T-cell (primary cell): ENCODE data around the gene RPTOR. TPM values are rescaled to one million over a fixed set of nuclear protein-coding genes. Genes with fewer than 3 reads are reported as not detected.

ENCODE experiments used
- ATAC-seq, 4 experiments: fragments of 200-7000 bp in 3 of 4; fragments of 150-1000 bp in 1 of 4; cut with Tn5 transposase; replicated peaks in 1 of 4; 1 replicate in 3 of 4; 2 replicates in 1 of 4; pipeline ENCODE4 v1.10.0; 2021; ENCODE audit warnings: moderate library complexity in 3 of 4, mild to moderate bottlenecking in 2 of 4, moderate number of reproducible peaks in 1 of 4
- CTCF ChIA-PET, 2 donors: fragments of 300-600 bp; sonication (Branson Sonifier 250); formaldehyde crosslinking; loops; one replicate each; lab custom pipeline; 2022; ENCODE audit warnings: antibody characterized with exemption in 2 of 2; lab: Charles Lee
- POLR2A ChIA-PET, 2 donors: fragments of 300-600 bp; sonication (Branson Sonifier 250); formaldehyde crosslinking; loops; one replicate each; lab custom pipeline; 2022; ENCODE audit warnings: antibody characterized with exemption in 2 of 2; lab: Charles Lee
- DNase-seq, 35 experiments: peaks; one replicate each; pipeline versions ENCODE4 v3.0.0 to v3.0.0-alpha.2; 2013 to 2023
- H3K27ac ChIP-seq: one replicate; pipeline ENCODE4 v1.5.1; 2013; ENCODE audit warnings: low read length
- H3K27me3 ChIP-seq, 2 experiments: replicated peaks in 1 of 2; 1 replicate in 1 of 2; 2 replicates in 1 of 2; pipeline versions ENCODE4 v1.6.1 to v1.7.0; 2013; ENCODE audit warnings: low read length in 1 of 2, mixed read lengths in 1 of 2; ENCODE audit not compliant: control insufficient read depth in 2 of 2, insufficient read depth in 2 of 2; ENCODE audit errors: extremely low read depth in 1 of 2
- H3K36me3 ChIP-seq, 2 donors: 1 replicate in 1 of 2; 2 replicates in 1 of 2; pipeline versions ENCODE4 v1.6.1 to v1.7.0; 2013; ENCODE audit warnings: low read length in 1 of 2; ENCODE audit not compliant: control insufficient read depth in 2 of 2, insufficient read depth in 1 of 2; ENCODE audit errors: extremely low read depth in 1 of 2
- H3K4me1 ChIP-seq, 2 experiments: 1 replicate in 1 of 2; 2 replicates in 1 of 2; pipeline versions ENCODE4 v1.6.1 to v1.7.0; 2013; ENCODE audit warnings: low read length in 2 of 2, mixed read lengths in 1 of 2; ENCODE audit not compliant: insufficient read depth in 2 of 2, control insufficient read depth in 1 of 2; ENCODE audit errors: extremely low read depth in 1 of 2
- H3K4me3 ChIP-seq, 2 donors: 1 replicate in 1 of 2; 2 replicates in 1 of 2; pipeline versions ENCODE4 v1.5.1 to v1.7.0; 2013; ENCODE audit warnings: mild to moderate bottlenecking in 2 of 2, low read length in 1 of 2, moderate library complexity in 1 of 2; ENCODE audit not compliant: control insufficient read depth in 1 of 2; ENCODE audit errors: extremely low read depth in 1 of 2
- H3K9me3 ChIP-seq: 2 replicates; pipeline ENCODE4 v1.7.0; 2013
- H3K27ac Mint-ChIP-seq, 2 donors: one replicate each; pipeline ENCODE4 v1.8.0; 2020 to 2021; ENCODE audit warnings: mild to moderate bottlenecking in 2 of 2, mixed read lengths in 2 of 2
- H3K27me3 Mint-ChIP-seq, 2 donors: one replicate each; pipeline ENCODE4 v1.8.0; 2021 to 2022; ENCODE audit warnings: mixed read lengths in 2 of 2
- H3K36me3 Mint-ChIP-seq: one replicate; pipeline ENCODE4 v1.8.0; 2021; ENCODE audit warnings: mixed read lengths
- H3K4me1 Mint-ChIP-seq, 3 donors: one replicate each; pipeline ENCODE4 v1.8.0; 2020 to 2022; ENCODE audit warnings: mixed read lengths in 3 of 3, mild to moderate bottlenecking in 1 of 3
- H3K4me3 Mint-ChIP-seq, 3 donors: one replicate each; pipeline ENCODE4 v1.8.0; 2020 to 2022; ENCODE audit warnings: mild to moderate bottlenecking in 3 of 3, mixed read lengths in 3 of 3, moderate library complexity in 3 of 3
- H3K9me3 Mint-ChIP-seq, 3 donors: one replicate each; pipeline ENCODE4 v1.8.0; 2020 to 2022; ENCODE audit warnings: mixed read lengths in 3 of 3
- WGBS: methylation state at CpG from one replicate; pipeline ENCODE4 v1.1.5; 2013; ENCODE audit warnings: missing lambda C conversion rate; ENCODE audit not compliant: insufficient coverage; 5-methylcytosine and 5-hydroxymethylcytosine counted together
- total RNA-seq, 35 experiments: library from RNA in 6 of 35; stranded (reverse) in 6 of 35; fragments of 120-200 nt in 1 of 35; gene quantifications; one replicate each; pipeline versions ENCODE4 v1.2.1 to v1.2.4 and lab custom pipeline; 2013 to 2026

Gene RPTOR
- total RNA-seq, 5 donors from 2014 or later (not counting 1 experiment from before 2014, with no cell fraction given): 59.4 to 76.8 (median 71.4) TPM

DNA sequence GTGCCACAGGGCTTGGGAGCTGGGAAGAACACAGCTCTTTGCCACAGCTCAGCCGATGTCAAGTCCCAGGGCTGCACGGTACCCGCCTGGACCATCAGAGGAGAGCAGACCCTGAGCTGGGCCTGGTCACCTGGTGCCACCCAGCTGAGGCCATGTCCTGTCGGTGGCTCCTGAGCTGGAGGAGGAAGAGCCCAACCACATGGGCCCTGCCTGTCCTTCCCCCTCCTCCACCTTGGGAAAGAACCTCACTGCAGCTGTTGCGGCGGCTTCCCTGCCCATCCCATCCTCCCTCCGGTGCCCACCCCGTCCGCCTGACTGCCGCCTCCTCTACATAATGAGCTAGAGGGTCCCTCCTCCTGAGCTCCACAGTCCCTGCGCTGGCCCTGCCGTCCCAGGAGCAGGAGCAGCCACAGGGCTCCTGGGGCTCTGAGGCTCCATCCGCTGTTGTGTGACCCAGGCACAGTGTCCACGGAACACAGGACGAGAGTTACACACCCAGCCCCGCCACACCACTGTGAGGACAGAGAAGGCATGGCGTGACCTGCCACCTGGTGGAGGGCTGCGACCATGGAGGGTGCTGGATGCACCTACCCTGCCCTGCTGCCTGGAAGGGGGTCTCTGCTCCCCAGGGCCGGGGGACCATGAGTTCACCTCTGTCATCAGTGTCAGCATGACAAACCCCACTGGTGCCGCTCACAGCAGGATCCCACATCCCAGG is 425.6 kb downstream of the RPTOR start:
- Mint-ChIP-seq H3K4me1 (peaks cover 5 to 11% (median 6%) of the 10 kb centered on the region in 3 donors), H3K36me3 (peaks cover 4% of the 10 kb centered on the region), H3K27me3 (peaks cover 4 to 5% of the 10 kb centered on the region in 2 donors), H3K9me3 (no peaks in the 10 kb centered on the region), H3K27ac (no peak overlapping the region), H3K4me3 (peak overlapping the region in 1 of 3 donors; percentile 29)
- ChIA-PET POLR2A (no interaction called here), CTCF (interaction anchor here in 1 of 2 donors (1.0 kb wide), 1 partner anchor 543 kb away, joined by 3 read pairs; no protein-coding TSS in a partner anchor)
- no peak overlapping the region for H3K4me3 ChIP-seq
- peak; percentile 37 to 72 (median 60) for ATAC-seq
- WGBS: 40% methylated on average over 18 of the region's 20 CpGs
- no peak overlapping the region for H3K27ac ChIP-seq
- peaks cover 0 to 31% of the 10 kb centered on the region in 2 experiments for H3K27me3 ChIP-seq
- DNase-seq: peak in 27 of 35 experiments; percentile 15 to 53 (median 32)
- peaks cover 0 to 27% of the 10 kb centered on the region in 2 experiments for H3K4me1 ChIP-seq
- H3K9me3 ChIP-seq: no peaks in the 10 kb centered on the region
- peaks cover 6 to 7% of the 10 kb centered on the region in 2 donors for H3K36me3 ChIP-seq

DNA sequence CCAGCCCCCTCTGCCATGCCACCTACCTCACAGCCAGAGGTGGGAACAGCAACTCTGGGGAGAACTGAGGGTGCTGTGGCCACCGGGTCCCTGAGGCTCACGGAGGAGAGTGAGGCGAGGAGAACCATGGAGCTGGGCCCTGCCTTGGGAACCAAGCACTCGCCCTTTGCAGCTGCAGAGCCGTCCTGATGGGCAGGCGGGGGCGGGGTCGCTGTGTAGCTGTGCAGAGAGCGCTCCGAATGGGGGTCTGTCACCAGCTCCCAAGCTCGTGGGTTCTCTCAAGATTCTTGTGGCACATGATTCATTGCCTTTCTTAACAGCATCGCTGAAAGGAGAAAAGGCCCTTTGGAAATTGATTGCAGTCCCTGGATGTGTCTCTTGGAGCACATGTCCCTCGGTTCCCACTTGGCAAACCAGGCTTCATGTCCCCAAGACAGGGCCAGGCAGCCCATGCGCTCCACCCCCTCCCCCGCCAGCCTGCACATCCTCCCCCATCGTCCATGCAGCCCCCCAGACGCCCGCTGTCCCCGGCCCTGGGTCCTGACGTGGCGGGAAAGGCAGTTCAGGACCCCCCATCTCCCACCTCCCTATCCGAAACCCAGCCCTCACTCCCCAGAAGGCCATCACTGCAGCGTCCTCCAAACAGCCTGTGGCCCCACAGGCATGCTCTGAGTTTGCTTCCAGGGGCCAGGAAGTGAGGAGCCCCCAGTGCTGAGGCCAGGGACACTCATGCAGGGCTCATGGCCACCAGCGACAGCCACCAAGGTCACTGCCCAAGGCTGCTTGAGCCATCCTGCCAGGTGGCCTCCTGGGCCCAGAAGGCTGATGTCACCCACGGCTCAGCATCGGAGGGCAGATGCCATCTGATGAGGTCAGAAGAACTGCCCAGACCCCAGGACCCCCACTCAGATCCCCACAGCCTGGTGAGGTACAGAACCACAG is 426.4 kb downstream of the RPTOR start:
- no peaks in the 10 kb centered on the region for H3K9me3 Mint-ChIP-seq
- H3K27ac ChIP-seq: no peak overlapping the region
- no peak for DNase-seq
- H3K4me1 Mint-ChIP-seq: peaks cover 5 to 11% (median 6%) of the 10 kb centered on the region in 3 donors
- no peak for ATAC-seq
- H3K36me3 Mint-ChIP-seq: no peaks in the 10 kb centered on the region
- ChIA-PET CTCF (interaction anchor here in 1 of 2 donors (1.0 kb wide), 1 partner anchor 544 kb away, joined by 3 read pairs; no protein-coding TSS in a partner anchor), POLR2A (no interaction called here)
- H3K4me3 ChIP-seq: no peak overlapping the region
- peaks cover 2 to 5% of the 10 kb centered on the region in 2 donors for H3K36me3 ChIP-seq
- 65% methylated on average over 19 of the region's 26 CpGs for WGBS
- peaks cover 0 to 27% of the 10 kb centered on the region in 2 experiments for H3K4me1 ChIP-seq
- peak overlapping the region in 1 of 3 donors; percentile 29 for H3K4me3 Mint-ChIP-seq
- H3K27ac Mint-ChIP-seq: no peak overlapping the region
- H3K27me3 ChIP-seq: peaks cover 0 to 32% of the 10 kb centered on the region in 2 experiments
- no peaks in the 10 kb centered on the region for H3K9me3 ChIP-seq
- H3K27me3 Mint-ChIP-seq: peaks cover 4 to 5% of the 10 kb centered on the region in 2 donors

DNA sequence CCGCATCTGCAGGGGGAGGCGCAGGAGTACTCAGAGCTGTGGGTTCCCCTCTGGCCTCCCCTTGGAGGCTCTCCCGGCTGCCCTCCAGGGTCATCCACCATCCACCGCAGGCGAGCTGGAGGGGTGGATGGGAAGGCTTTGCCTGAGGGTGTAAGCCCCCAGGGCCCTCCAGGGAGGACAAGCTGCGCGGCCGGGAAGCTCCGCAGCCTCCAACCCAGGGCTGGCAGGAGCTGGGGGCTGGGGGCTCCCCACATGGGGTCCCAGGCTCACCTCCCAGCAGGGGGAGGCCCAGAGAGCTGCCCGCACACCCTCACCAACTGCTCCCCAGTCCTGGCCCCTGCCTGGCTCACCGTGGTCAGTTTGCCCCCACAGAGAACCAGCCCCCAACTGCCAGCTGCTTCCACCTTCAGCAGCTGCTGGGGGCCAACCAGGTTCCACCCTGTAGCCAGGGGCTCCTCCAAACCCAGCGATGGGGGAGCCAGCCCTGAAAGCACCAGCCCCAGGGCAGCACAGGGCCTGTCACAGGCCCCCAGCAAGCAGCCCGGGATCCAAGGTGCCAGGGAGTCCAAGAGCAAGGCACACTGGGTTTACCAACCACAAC is 427.2 kb downstream of the RPTOR start:
- POLR2A ChIA-PET: no interaction called here
- peaks cover 4 to 9% of the 10 kb centered on the region in 2 donors for H3K27me3 Mint-ChIP-seq
- 82% methylated on average over 10 of the region's 13 CpGs for WGBS

DNA sequence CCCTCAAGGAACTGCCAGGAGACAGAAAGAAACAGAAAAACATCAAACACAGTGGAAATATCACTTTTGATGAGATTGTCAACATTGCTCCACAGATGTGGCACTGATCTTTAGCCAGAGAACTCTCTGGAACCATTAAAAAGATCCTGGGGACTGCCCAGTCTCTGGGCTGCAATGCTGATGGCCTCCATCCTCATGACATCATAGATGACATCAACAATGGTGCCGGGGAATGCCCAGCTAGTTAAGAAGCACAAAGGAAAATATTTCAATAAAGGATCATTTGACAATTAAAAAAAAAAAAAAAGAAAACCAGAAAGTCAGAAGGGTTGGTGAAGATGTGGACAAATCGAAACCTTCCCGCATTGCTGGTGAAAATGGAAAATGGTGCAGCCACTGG is 432.1 kb downstream of the RPTOR start:
- Mint-ChIP-seq H3K4me3 (no peak overlapping the region), H3K9me3 (no peaks in the 10 kb centered on the region), H3K4me1 (peaks cover 4 to 11% (median 9%) of the 10 kb centered on the region in 3 donors), H3K27me3 (peaks cover 15 to 27% of the 10 kb centered on the region in 2 donors), H3K36me3 (no peaks in the 10 kb centered on the region), H3K27ac (no peak overlapping the region)
- Histone ChIP-seq H3K4me3 (no peak overlapping the region), H3K27ac (no peak overlapping the region), H3K4me1 (peaks cover 0 to 10% of the 10 kb centered on the region in 2 experiments), H3K9me3 (no peaks in the 10 kb centered on the region), H3K27me3 (peaks cover 0 to 60% of the 10 kb centered on the region in 2 experiments), H3K36me3 (no peaks in the 10 kb centered on the region)
- DNase-seq: no peak
- ATAC-seq: no peak
- POLR2A ChIA-PET: no interaction called here
- no CpG with 5 or more reads among the region's 3 CpGs for WGBS
- CTCF ChIA-PET: interaction anchor here in 1 of 2 donors (2.2 kb wide), 1 partner anchor 550 kb away, joined by 7 read pairs; no protein-coding TSS in a partner anchor

More for the DNA sequence above, 427.2 kb downstream of the RPTOR start:
- H3K4me1 Mint-ChIP-seq: peaks cover 5 to 11% (median 6%) of the 10 kb centered on the region in 3 donors
- Histone ChIP-seq H3K27me3 (peaks cover 0 to 37% of the 10 kb centered on the region in 2 experiments), H3K27ac (no peak overlapping the region), H3K4me3 (no peak overlapping the region), H3K9me3 (no peaks in the 10 kb centered on the region), H3K4me1 (peaks cover 0 to 27% of the 10 kb centered on the region in 2 experiments), H3K36me3 (no peaks in the 10 kb centered on the region)
- no peak for DNase-seq
- CTCF ChIA-PET: no interaction called here
- H3K27ac Mint-ChIP-seq: no peak overlapping the region
- no peak overlapping the region for H3K4me3 Mint-ChIP-seq
- ATAC-seq: no peak
- no peaks in the 10 kb centered on the region for H3K9me3 Mint-ChIP-seq
- H3K36me3 Mint-ChIP-seq: no peaks in the 10 kb centered on the region

DNA sequence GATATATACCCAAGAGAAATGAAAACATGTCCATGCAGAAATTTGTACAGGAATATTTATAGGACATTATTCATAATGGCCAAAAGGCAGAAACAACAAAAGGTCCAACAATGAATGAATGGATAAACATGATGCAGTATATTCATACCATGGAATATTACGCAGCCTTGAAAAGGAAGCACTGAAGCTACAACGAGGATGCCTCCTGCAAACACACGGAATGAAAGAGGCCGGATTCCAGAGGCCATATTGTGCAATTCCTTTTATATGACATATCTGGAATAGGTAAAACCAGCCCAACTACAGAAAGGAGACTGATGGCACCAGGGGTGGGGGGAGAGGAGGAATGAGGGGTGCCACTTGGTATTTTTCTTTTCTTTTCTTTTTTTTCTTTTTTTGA is 432.5 kb downstream of the RPTOR start:
- H3K36me3 Mint-ChIP-seq: no peaks in the 10 kb centered on the region
- DNase-seq: no peak
- no peaks in the 10 kb centered on the region for H3K9me3 ChIP-seq
- ChIA-PET POLR2A (no interaction called here), CTCF (interaction anchor here (0.6 to 2.2 kb wide), 2 partner anchors 550 to 774 kb away, joined by 3 to 7 read pairs; no protein-coding TSS in a partner anchor)
- H3K27ac ChIP-seq: no peak overlapping the region
- H3K4me3 ChIP-seq: no peak overlapping the region
- H3K36me3 ChIP-seq: no peaks in the 10 kb centered on the region
- H3K4me1 ChIP-seq: peaks cover 0 to 10% of the 10 kb centered on the region in 2 experiments
- H3K4me1 Mint-ChIP-seq: peaks cover 4 to 11% (median 9%) of the 10 kb centered on the region in 3 donors
- ATAC-seq: no peak
- no peaks in the 10 kb centered on the region for H3K9me3 Mint-ChIP-seq
- WGBS: no CpG with 5 or more reads among the region's 4 CpGs
- peaks cover 15 to 27% of the 10 kb centered on the region in 2 donors for H3K27me3 Mint-ChIP-seq
- H3K4me3 Mint-ChIP-seq: no peak overlapping the region
- peaks cover 0 to 60% of the 10 kb centered on the region in 2 experiments for H3K27me3 ChIP-seq
- no peak overlapping the region for H3K27ac Mint-ChIP-seq
